HG02763 (cell line): ENCODE measurements around the gene DOCK8.

Experiments used
- ATAC-seq: cut with Tn5 transposase; IDR thresholded peaks from one replicate; pipeline ENCODE4 v1.9.1; 2021; ENCODE audit warnings: mild to moderate bottlenecking, moderate library complexity; ENCODE audit not compliant: unreplicated experiment

Gene DOCK8

DNA sequence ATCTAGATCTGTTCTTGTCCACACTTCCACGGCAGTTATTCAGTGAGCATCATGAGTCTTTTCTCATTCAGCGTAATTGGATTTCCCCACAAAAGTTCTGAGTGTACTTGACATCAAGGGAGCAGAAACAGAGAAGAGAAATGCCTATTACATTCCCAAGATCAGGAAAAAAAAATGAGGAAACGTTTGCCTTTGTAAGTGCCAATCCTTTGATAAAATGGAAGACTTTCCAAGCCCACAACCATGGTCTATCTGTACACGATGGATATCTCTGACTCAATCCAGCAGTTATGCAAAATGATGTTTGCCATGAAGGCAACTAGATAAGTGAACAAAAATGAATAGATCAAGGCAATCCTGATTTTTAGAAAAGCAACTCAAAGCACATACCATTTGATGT is 235.9 kb downstream of the DOCK8 start:
- no peak for ATAC-seq

DNA sequence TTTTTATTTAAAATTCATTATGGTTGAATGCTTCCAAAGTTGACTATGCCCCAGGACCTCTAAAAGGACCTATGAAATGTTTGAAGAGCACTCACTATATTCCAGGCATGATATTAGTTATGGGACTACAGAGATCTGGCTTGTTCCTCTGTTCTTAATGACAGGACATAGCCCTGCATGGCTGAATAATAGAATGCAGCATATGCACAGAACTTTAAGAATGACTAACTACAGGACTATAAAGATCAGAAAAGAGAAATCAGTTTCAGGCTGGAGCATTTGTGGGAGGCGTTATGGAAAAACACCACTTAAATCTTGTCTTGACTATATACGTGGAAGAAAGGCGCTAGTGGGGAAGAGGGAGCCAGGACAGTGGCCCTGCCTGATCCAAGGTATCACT is 239.2 kb downstream of the DOCK8 start:
- no peak for ATAC-seq

DNA sequence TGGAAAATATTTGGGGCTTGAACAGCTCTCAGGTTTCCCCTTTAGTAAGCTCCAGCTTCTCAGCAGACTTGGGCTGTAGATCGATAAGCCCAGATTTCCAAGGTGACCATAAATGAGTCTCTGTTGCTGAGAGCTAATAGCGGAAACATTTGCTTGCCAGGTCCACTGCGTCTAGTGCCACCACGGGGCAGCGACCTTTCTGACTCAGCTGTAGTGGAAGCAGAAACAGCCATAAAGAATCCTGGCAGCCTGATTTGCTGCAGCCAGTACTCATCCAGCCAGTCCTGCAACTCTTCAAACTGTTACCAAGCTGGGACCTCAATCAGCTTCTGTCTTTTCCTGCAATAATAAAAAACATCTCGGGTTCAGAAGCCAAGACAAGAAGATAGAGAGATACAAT is 241.7 kb downstream of the DOCK8 start:
- no peak for ATAC-seq

DNA sequence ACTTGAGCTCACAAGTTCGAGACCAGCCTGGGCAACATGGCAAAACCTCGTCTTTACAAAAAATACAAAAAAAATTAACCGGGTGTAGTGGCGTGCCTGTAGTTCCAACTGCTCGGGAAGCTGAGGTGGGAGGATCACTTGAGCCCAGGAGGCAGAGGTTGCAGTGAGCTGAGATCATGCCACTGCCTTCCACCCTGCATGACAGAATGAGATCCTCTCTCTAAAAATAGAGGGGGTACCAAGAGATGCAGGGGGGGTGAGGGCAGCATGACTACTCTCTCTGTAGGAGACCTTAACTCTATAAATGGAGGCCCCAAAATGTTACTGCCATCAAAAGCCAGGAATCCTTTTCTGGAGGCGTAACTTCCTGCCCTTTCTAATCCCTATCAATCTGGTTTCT is 243.9 kb downstream of the DOCK8 start:
- no peak for ATAC-seq

DNA sequence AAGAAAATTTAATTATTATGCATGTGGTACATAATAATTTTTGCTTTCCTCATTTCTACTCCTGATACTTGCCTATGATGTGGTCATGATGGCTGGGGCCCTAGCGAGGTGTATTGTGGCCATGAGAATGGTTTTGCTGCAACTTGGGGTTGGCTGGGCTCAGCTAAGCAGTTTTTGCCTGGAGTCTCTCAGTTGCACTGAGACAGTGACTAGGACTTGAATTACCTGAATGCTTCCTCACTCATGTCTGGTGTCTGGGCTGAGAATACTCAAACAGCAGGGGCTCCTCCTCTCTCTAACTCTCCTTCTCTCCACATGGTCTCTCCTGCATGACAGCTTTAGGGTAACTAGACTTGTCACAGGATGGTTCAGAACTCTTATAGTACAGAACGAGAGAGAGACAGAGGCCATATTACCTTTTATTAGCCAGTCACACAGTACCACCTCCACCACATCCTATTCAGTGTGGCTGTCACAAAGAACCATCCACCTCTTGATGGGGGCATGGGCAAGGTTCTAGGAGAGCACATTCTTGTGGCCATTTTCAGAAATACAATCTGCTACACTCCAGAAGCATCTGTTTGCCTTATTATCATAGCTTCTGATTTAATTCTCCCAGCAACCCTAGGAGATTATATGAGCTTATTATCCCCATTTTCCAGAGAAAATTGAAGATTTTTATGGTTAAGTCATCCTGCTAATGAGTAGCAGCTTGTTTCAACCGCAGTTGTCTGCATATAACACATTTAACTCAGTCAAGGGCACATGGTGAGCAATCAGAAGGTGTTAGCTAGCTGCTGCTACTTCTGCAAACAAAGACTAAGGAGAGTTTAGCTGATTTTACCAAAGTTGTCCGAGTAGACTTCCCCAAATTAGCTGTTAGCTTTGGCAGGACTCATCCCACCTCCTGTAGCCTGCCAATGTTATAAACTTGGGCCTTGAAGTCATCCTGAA is 245.1 kb downstream of the DOCK8 start:
- no peak for ATAC-seq

DNA sequence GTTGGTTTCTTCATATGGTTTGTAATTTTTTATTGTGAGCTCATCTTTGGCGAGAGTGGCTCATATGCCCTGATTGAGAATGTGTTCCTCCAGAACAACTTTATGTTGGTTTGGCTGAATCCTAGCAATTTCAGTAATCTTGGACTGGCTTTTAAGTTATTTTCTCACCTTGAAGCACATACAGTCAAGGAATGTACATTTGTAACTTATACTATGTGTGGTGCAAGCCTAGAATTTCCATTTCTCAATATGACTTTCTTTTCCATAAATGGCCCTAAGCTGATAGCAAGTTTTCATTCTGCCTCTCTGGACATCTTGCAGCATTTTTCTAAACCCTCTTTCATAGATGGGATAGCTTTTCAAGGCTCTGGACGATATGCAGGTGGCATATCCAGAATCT is 247.5 kb downstream of the DOCK8 start:
- no peak for ATAC-seq

DNA sequence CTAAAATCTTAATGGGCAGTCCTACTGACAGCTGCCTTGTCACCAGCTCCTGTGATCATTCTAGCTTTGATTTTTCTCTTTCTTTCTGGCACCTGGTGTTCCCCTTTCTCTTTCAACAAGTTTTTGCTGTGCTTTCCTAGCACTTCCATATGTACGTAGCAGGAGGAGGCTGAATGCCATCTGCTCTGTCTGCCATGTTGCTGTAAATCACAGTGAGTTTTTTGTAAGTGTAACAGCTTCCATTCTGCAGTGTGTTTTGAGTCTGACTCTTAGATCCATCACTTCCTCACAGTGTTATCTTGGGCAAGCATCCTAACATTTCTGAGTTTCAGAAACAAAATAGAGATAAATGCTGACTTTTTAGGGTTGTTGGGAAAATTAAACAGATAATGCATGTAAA is 247.9 kb downstream of the DOCK8 start:
- ATAC-seq, result no peak

DNA sequence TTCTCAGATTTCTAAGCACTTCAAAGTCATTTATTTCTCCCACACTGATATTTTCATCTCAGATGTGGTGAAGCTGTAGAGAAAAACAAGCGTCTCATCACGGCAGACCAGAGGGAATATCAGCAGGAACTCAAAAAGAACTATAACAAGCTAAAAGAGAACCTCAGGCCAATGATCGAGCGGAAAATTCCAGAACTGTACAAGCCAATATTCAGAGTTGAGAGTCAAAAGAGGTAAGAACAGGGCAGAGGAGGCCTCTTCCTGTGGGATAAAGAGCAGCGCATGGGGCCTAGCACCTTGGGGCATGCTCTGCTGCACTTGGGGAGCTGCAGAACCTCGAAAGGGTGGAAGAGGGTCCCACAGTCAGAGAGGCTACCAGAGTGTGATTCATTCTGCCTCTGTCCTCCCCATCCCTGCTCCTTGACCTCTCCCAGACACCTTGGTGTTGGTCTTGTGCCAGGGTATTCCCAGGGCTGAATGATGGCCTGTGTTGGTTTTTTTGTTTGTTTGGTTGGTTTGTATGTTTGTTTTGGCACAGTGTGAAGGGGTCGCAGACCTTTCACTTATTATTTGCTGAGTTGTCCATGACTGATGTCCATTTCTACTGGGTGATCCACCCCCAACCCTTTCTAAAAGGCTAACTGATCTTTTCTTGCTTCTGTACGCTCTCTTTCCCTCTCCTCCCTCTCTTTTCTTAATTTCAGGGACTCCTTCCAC is 248.9 kb downstream of the DOCK8 start:
- ATAC-seq, result no peak

DNA sequence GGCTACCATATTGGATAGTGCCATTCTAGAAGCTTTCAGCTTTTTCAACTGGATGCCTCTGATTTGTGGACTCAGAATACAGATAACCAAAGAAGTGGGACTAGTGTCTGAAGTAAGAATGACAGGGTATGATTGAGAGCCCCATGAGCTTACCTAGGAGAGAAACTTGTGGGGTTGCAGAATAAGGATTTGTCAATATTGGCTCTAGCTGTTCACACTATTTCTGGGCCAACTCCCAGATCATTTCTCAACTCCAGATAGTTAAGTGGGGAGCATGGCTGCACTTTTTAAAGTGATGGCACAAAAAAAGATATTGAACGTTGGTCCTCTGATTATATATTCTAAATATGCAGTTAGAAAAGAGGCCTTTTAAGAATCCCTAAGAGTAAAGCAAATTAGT is 252.1 kb downstream of the DOCK8 start:
- ATAC-seq, result no peak

DNA sequence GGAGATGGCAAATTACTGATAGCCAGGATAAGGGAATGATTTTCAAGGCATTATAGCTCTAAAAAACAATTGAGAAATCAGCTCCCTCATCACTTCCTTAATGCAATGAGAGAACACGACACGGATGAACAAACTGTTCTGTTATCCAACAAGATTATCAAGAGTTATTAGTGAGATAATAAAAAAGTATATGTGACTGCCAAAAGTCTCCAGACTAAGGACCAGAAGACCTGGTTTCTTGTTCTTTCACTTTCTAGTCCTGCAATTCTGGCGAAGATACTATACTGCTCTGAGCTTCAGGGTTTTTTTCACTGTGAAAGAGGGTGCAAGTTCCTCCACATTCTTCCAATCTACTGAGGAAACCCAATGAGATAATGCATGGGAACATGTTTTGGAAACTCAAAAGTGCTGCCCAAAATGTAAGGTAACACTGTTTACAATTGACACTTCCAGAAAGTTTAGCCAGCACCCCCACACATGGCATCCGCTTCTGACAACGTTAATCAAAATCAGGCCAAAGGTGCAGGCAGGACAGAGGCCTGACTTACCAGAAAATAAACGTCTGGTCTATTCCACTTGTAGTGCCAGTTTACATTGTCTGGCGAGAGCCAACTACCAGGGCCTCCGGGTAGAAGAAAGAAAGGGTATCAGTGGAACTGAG is 254.2 kb downstream of the DOCK8 start:
- no peak for ATAC-seq

DNA sequence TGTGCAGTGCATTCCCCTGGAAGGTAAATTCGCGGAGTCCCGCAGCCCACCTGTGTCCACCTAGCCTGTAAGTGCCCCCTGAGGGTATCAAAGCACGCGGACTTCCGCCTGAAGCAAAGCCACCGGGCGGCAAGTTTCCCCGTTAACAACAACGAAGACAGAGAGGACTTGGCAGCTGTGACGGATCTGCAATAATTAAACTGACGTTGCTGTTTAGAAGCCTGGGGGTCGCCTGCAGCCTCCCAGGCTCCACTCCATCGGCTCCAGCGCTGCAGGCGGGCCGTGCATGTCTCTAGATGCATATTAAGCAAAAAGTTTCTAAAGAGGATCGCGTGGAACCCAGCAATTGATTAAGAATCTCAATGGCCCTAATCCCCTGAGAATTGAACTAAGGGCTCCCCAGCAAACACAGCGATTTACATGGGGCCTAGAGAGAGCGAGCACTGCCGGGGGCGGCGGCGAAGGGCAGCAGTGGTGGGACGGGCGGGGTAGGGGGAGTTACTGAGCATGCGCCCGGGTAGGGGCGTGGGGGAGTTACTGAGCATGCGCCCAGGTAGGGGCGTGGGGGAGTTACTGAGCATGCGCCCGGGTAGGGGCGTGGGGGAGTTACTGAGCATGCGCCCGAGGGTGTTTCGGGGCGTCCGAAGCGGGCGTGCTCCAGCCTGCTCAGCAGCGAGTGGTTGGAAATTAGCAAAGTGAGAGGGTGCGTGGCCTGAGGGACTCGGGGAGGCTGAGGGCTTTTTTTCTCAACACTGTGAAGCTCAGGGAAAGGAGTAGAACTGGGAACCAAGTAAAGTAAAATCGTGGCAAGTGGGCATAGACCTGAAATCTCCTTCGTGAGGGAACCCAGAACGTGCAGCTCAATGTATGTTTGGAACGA is 255.2 kb downstream of the DOCK8 start:
- ATAC-seq, result peak; percentile 90

DNA sequence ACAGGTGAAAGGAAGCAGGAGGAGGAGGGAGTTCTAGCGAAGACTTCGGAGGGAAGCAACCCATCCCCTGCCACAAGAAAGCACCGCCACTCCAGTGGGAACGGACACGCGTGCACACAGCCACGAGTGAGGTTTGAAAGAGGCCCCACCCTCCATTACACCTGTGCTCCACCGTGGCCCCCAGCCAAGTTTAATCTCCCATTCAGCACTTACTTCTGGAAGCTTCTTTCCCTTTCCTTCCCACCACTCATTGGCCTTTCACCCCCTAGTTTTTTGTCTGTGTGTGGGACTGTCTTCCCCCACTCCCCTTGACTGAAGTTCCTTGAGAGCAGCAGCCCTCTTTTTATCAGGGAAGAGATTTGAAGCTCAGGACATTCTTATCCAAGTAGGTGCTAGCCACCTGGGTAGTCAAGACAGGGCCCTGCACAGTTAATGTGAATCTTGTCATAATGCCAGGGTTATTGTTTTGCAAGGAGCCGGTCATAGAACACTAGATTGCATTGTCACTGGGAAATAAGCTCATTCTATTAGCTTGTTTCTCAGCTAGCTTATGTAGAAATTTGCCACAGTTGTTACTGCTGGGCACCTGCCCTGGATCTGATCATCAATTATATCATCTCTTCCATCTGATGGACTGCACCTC is 256.0 kb downstream of the DOCK8 start:
- ATAC-seq, result peak; percentile 11

DNA sequence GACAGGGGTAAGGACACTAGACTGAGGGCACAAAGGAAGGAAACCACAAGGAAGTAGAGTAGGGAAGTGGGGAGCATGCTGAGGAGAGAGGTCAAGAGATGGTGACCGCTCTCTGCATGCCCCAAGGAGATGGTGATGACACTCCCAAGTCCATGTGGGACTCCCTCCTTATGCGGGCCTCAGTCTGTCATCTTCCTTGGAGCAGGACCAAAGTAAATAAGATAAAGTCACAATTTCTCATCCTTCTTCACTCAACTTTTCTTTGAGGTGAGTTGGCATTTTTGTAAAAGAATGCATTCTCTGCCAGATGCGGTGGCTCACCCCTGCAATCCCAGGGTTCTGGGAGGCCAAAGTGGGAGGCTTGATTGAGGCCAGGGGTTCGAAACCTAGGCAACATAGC is 256.7 kb downstream of the DOCK8 start:
- no peak for ATAC-seq

DNA sequence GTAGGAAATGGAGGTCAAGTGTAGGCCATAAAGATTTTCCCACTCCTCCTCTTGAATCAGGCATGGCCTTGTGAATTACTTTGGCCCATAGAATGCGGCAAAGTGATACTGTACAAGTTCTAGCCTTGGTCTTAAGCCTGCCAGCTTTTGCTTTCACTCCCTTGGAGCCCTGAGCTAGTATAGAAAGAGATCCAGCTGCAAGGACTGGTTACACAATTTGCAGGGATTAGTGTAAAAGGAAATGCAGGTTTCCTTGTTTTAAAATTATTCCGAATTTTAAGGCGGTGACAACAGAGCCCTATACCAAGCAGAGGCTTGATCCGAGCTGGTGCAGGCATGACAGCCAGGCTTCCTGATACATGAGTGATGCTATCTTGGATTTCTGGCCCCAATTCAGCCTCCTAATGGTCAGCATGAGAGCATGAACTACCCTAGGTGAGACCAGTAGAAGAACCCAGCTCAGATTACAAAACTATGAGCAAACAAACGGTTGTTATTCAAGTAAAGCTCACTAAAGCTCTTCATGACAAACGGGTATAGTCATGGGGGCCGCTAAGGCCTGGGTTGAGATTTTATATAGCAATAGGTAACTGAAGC is 257.9 kb downstream of the DOCK8 start:
- ATAC-seq, result no peak

DNA sequence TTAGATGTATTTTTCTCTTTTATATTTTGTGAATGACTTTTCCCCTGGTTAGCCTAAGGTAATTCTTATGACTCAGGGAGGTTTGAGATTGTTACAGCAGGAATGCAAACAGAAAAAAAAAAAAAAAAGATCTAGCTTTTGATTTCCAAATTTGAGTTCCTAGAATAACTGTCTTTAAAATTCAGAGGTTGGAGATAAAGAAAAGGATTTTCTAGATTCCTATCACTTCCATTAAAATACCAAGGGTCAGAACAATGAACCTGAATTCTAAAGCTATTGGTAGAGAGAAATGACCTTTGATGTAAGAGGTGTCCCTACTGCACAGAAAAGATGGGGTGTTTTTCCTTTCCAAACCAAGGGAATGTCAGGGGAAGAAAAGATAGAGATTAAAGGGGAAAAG is 262.5 kb downstream of the DOCK8 start:
- ATAC-seq, result no peak

DNA sequence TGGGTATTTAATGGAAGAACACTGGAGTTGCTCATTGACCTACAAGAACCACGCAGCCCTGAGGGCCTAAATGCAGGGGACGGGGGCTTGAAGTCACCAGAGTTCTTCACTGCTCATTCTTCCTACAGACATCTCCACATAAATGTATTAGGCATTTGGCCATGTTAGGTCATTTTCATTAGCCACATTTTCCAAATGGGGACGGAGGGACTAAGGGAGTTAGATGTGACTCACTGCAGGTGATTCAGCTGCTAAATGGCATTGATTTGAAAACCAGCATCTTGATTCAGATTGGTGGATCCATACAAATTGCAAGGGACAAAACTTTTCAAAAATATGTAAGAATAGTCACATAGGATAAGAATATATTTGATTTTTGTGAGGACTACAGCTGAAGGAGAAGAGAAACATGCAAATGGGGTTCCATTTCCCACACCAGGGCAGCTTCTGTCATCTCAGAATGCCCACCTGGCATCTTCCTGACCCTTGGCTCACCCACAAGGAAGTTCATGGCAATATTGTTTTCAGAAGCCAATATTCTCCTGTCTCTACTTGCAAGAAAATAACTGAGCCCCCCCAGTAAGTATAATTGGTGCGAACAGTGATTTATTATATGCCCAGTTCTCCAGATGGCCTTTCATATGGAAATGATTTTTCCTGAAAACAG is 264.8 kb downstream of the DOCK8 start:
- ATAC-seq, result no peak

DNA sequence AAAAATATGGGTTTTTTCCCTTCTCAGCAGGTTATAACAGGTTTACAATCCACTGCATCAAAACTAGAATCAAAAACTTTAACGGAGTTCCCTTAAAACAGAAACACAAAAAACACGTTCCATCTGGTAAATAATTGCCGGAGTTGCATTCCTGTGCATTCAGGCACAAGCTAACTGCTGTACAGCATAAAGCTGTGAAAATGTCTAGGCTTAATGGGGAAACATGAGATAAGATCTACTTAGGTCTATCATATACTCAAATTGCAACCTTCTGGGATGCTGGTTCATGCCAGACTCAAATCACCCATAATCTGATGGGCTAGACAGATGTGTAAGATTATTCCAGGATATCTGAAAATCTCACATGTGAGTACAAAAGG is 265.3 kb downstream of the DOCK8 start:
- no peak for ATAC-seq

DNA sequence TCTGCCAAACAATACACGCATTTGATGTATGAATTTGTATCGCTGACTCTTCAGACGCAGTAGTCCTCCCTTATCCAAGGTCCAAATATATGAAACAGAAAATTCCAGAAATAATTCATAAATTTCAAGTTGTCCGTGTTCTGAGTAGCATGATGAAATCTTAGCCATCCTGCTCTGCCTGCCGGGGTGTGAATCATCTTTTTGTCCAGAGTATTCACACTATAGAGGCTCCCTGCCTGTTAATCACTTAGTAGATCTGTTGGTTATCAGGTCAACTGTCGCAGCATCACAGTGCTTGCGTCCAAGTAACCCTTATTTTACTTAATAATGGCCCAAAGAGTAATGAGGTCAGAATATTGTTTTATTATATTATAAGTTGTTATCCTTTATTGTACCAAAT is 268.1 kb downstream of the DOCK8 start:
- no peak for ATAC-seq

DNA sequence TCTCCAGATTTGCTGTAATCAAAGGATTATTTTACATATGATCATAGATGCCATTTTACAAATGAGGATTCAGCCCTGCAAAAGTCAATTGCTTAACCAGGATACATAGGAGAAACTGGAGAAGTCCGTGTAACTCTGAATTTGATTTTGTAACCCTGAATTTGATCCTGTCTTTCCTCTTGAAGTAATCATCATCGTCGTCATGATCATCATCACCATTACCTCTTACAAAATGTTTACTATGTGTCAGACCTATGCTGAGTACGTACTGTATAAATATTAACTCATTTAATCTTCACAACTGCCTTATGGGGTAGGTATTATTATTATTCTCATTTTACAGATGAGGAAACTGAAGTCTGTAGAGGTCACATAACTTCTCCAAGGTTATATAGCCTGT is 271.5 kb downstream of the DOCK8 start:
- no peak for ATAC-seq
